HG02938 (cell line): Measurements from ENCODE around the gene RNASE9.
A peak's percentile ranks its signal among the peaks of the same experiment; 100 is the strongest.
"Not testable (repeated sequence)": the region's sequence is repeated elsewhere in the genome, so short reads cannot be mapped to it uniquely, and the experiment has no call there.

Experiments
- ATAC-seq: cut with Tn5 transposase; IDR thresholded peaks from one replicate; pipeline ENCODE4 v1.9.1; 2021; ENCODE audit warnings: mild to moderate bottlenecking, moderate library complexity; ENCODE audit not compliant: unreplicated experiment

The RNASE9 gene

DNA sequence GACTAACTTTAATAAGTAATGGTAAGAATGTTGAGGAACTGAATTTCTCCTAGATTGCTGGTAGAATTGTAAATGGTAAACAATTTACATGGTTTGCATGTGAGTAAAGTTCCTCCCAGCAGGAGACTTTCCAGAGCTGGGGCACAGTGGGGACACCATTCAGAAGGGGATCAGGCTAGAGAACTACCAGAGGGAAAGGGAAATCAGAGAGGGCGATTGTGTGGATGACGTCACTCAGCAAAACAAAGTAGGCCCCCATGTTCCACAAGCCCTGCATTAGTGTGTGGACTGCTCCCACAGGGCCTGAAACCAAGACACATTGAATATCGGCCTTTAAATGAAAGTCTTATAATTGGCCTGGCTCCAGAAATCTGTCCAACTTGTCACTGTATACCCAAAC is 17.5 kb upstream of the RNASE9 start:
- ATAC-seq = no peak

GRCh38 chr14:20572382-20572990 is 11.6 kb upstream of the RNASE9 start:
- ATAC-seq = not testable (repeated sequence)

- not testable (repeated sequence) for ATAC-seq
These were observed 9.9 kb upstream of the RNASE9 start for GRCh38 chr14:20570720-20571119.

- ATAC-seq = not testable (repeated sequence)
These were observed 9.0 kb upstream of the RNASE9 start for GRCh38 chr14:20569865-20570264.

GRCh38 chr14:20569066-20569465 is 8.2 kb upstream of the RNASE9 start:
- ATAC-seq = no peak

GRCh38 chr14:20568393-20568792 is 7.5 kb upstream of the RNASE9 start:
- ATAC-seq = no peak

DNA sequence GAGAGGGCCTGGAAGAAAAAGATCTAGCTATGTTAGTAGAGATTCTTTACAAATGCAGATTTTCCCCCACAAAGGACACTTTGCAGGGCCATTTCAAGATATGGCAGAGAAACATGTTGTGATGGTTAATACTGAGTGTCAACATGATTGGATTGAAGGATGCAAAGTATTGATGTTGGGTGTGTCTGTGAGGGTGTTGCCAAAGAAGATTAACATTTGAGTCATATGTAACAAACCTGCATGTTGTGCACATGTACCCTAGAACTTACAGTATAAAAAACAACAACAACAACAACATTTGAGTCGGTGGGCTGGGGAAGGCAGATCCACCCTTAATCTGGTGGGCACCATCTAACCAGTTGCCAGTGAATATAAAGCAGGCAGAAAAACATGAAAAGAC is 6.4 kb upstream of the RNASE9 start:
- not testable (repeated sequence) for ATAC-seq

DNA sequence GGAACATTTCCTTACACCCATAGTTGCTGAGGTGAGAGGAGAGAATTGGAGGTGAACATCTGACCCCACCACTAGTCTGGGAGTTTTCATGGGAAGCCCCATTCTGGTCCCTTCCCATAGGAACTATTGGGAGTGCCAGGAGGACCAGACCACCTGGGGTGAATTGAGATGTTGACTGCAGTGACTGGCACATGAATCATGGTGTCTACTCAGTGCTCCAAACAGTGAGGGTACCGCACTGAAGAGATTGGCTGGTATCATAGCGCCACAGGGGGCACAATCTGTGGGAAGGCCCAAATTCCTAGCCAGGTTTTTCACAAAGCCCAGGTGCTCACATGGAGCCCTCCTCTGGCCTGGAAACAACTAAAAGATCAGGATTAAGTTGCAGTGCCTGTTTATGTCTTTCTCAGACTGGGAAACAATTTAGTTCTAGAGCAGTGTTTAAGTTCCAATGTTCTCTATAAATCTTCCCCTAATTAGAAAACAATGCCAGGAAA is 3.7 kb upstream of the RNASE9 start:
- no peak for ATAC-seq

GRCh38 chr14:20563971-20564370 is 3.1 kb upstream of the RNASE9 start:
- no peak for ATAC-seq

GRCh38 chr14:20559461-20559904 is 1.4 kb downstream of the RNASE9 start:
- ATAC-seq = no peak

- no peak for ATAC-seq
These were observed 3.7 kb downstream of the RNASE9 start for GRCh38 chr14:20557212-20557542.

GRCh38 chr14:20556500-20557211 is 4.2 kb downstream of the RNASE9 start:
- ATAC-seq = no peak

DNA sequence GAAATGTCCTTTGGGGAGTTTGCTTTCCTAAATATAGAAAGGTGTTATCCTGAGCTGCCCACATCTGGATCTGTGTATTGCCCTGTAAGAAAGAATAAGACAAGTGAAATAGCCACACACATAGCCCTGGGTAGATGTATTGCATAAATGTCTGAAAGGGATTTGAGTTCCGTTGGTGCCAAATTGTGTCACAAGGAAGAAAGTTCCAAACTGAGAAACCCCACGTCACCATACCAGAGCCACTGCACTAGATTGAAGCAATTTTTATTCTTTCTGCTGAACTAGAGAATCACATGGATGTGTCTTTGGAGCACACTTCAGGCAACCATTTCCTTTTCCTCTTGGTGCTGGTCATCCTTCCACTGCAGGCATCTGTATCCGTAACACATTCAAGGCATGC is 5.0 kb downstream of the RNASE9 start:
- no peak for ATAC-seq

DNA sequence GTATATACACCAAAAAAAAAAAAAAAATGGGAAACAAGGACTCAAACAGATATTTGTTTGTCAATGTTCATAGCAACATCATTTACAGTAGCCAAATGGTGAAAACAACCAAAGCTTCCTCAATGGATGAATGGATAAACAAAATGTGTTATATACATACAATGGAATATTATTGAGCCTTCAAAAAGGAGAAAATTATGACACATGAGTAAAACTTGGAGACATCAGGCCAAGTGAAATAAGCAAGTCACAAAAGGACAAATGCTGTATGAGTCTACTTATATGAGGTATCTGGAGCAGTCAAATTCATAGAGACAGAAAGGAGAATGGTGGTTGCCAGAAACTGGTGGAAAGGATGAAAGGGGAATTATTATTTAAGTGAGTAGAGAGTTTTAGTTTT is 7.8 kb downstream of the RNASE9 start:
- ATAC-seq = no peak

DNA sequence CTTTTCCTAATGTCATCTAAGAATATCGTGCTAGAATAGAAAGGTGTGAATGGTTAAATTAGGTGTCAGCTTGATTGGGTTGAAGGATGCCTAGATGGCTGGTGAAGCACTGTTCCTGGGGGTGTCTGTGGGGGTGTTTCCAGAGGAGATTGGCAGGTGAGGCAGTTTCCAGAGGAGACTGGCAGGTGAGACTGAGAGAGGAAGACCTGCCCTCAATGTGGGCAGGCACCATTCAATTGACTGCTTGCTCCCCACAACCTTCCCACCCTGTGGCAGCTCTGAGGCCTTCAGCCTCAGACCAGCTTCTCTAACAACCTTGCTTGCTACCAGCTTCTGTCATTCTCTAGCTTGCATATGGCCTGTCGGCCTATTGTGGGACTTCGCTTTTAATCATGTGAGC is 9.2 kb downstream of the RNASE9 start:
- no peak for ATAC-seq

DNA sequence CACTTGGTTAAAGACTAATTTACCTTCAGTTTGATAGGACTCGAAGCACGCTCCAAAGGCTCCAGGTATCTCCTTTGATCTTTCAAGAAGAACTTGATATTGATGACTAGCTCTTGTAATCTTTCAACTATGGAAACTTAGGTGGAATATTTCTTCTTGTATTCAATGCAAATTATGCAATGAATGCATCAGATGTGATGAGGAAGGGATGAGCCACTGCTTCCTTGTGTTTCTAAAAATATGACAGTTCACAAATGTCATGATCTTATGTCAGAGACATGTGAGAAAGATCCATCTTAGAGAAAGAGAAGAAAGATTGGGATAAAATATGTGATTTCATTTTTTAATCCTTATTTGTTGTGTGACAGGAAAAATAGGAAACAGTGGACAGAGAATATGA is 9.9 kb downstream of the RNASE9 start:
- ATAC-seq = no peak

DNA sequence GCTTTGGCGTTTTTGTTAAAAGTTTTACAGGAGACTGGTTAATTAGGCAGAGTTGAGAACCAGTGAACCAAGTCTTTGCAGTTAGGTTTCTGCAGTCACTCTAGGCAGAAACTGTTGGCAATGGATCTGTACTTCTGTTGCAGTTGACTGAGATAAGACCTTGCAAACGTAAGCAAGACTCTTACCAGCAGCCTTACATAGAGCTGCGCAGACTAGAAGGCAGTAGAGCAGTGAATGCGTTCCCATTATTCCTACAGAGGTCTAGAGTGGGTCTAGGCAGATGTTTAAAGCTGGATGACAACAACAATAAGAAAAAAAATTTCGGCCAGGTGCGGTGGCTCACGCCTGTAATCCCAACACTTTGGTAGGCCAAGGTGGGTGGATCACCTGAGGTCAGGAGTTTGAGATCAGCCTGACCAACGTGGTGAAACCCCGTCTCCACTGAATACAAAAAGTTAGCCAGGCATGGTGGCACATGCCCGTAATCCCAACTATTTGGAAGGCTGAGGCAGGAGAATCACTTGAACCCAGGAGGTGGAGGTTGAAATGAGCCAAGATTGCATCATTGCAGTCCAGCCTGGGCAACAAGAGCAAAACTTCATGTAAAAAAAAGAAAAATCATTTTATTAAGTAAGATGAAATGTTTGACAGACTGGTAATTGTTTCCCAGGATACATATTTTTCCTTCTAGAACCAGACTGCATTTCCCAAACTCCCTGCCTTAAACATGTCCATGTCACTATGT is 12.3 kb downstream of the RNASE9 start:
- ATAC-seq = no peak

- no peak for ATAC-seq
These were observed 14.0 kb downstream of the RNASE9 start for GRCh38 chr14:20546877-20547276.

DNA sequence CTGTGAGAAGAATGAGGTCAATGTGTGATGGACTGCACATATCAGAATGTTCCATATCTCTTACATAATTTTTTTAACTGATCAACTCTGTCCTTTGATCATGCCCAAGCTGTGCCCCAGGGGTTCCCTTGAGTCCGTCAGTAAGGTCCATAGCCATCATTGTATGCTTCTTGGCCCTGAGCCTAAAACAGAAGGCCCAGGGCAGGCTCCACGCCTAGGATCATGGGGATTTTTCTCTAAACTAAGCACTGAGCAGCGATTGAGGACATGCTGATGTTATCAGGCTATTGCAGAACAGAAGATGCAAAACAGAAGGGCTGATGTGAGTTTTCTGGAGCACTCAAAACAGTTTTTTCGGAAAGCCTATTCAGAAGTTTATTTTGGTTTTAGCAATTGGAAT is 20.9 kb downstream of the RNASE9 start:
- no peak for ATAC-seq

DNA sequence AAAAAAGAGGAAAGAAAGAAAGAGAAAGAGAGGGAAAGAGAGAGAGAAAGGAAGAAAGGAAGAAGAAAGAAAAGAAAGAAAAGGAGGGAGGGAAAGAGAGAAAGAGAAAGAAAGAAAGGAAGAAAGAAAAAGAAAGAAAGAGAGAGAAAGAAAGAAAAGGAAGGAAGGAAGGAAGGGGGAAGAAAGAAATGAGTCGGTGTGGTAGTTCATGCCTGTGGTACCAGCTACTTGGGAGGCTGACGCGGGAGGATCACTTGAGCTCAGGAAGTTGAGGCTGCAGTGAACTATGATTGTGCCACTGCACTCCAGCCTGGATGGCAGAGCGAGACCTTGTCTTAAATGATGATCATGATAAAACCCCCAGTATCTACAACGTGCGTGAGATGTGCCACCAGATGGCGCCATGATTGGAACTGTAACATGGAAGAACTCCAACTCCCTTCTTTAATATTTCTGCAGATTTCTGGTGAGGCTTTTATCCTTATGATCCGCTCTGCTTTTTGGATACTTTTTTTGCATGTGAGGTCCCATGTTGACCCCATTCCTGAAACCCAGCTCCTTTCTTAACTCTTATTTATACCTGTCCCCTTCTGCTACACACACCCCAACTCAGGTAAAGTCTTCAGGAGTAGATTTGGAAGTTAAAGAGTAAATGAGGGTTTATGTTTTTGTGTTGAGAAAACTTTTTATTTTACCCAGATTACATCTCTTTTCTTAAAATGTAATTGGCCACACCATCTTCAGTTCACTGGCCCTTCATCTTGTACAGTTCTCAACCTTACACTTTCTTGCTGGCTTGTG is 29.9 kb downstream of the RNASE9 start:
- ATAC-seq = peak; percentile 77

- no peak for ATAC-seq
These were observed 31.0 kb downstream of the RNASE9 start for GRCh38 chr14:20529806-20530205.
